ENCODE measurements around the gene LSAMP.

LSAMP gene

DNA sequence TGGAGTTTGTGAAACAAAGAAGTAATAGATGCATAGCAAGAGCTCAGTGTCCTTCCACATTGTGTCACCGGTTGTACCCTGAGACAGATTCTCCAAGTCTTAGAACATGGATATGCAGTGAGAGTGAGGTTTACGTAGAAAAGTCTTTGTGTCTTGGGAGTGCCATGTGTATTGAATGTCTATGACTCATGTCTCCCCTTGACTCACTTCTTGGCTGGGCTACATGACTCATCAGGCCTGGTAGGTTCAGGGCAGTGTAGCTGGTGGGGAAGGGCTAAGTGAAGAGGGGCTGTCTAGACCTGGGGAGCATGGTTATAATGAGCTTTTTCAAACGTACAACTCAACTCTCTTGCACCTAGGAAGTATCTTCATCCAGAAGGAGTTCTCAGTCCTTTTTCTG, 654.5 kb downstream of the LSAMP start:
- TF ChIP-seq CTCF (IDR thresholded peaks at IDR 0.05; ENCODE audit: insufficient read depth, low read length, poor library complexity, severe bottlenecking) = no peak
- H3K27me3 ChIP-seq (replicated peaks; ENCODE audit: control insufficient read depth, insufficient read depth, low read length) = no peaks in the 10 kb centered on the region
- no peak overlapping the region for H3K4me3 ChIP-seq (replicated peaks; ENCODE audit: low read depth, low read length)
- DNase-seq (ENCODE audit: extremely low read depth, insufficient read length) = no peak
- no peaks in the 10 kb centered on the region for H3K36me3 ChIP-seq (ENCODE audit: control insufficient read depth, insufficient read depth, low read length)

DNA sequence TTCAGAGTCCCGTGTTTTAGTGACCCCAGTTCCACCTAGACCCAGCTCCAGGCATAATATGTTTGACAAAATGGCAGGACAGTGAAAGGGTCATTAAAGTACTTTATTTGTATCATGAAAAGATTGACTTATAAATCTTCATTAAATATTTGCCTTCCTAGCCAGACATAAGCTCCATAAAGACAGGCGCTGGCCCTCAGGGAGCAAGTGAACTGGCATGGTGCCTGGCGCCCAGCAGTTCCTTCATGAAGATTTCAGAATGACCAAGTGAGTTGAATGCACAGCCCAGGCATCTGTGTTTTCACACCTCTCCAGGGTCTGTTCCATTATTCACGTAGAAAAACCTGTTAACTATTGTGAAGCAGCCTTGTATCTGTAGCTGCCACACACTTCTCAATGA, 655.8 kb downstream of the LSAMP start:
- no peak for DNase-seq (ENCODE audit: extremely low read depth, insufficient read length)
- Histone ChIP-seq H3K27me3 (replicated peaks; ENCODE audit: control insufficient read depth, insufficient read depth, low read length) (no peaks in the 10 kb centered on the region; the same call in 1 of the 2 replicates), H3K4me3 (replicated peaks; ENCODE audit: low read depth, low read length) (no peak overlapping the region), H3K36me3 (ENCODE audit: control insufficient read depth, insufficient read depth, low read length) (no peaks in the 10 kb centered on the region)
- no peak for TF ChIP-seq CTCF (IDR thresholded peaks at IDR 0.05; ENCODE audit: insufficient read depth, low read length, poor library complexity, severe bottlenecking)

DNA sequence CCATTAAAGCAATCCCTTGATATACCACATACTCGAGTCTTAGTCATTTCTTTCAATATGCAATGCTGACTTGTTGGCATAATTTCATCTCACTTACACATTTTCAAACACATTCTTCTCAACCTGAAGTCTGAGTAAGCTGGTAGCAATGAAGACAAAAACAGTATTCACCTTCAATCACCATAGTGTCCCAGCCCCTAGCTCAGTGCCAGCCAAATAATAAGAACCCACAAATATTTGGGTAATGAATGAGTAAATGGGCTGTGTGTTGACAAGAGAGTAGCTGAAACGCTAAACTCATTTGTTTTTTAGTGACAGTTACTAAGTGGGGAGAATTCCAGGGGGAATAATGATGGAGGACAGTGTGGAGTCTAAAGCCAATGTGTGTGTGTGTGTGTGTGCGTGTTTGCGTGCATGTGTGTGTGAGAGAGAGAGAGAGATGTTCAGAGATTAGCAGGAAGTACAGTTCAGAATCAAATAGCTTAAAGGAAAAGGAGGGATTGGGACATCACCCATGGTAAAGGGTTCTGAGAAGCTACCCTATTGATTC, 656.3 kb downstream of the LSAMP start:
- H3K36me3 ChIP-seq (ENCODE audit: control insufficient read depth, insufficient read depth, low read length) = no peaks in the 10 kb centered on the region
- H3K4me3 ChIP-seq (replicated peaks; ENCODE audit: low read depth, low read length) = no peak overlapping the region
- H3K27me3 ChIP-seq (replicated peaks; ENCODE audit: control insufficient read depth, insufficient read depth, low read length) = no peaks in the 10 kb centered on the region; the same call in 1 of the 2 replicates
- DNase-seq (ENCODE audit: extremely low read depth, insufficient read length) = no peak
- TF ChIP-seq CTCF (IDR thresholded peaks at IDR 0.05; ENCODE audit: insufficient read depth, low read length, poor library complexity, severe bottlenecking) = no peak

DNA sequence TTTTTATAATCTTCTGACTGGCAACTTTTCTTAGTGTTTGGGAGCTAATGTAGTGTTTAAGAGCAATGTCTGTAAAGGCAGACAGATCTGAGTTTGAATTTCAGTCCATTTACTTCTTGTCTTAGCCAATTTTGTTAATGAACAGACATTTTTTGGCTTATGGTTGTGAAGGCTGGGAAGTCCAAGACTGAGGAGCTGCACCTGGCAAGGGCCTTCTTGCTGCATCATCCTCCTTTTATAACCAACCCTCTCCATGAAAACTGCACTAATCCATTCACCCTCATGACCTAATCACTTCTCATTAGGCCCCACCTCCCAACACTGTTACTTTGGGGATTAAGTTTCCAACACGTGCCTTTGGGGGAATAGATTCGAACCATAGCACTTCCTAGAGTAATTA, 657.5 kb downstream of the LSAMP start:
- DNase-seq (ENCODE audit: extremely low read depth, insufficient read length) = no peak
- Histone ChIP-seq H3K27me3 (replicated peaks; ENCODE audit: control insufficient read depth, insufficient read depth, low read length) (no peaks in the 10 kb centered on the region; the same call in 1 of the 2 replicates), H3K36me3 (ENCODE audit: control insufficient read depth, insufficient read depth, low read length) (no peaks in the 10 kb centered on the region), H3K4me3 (replicated peaks; ENCODE audit: low read depth, low read length) (no peak overlapping the region)
- TF ChIP-seq CTCF (IDR thresholded peaks at IDR 0.05; ENCODE audit: insufficient read depth, low read length, poor library complexity, severe bottlenecking) = no peak

DNA sequence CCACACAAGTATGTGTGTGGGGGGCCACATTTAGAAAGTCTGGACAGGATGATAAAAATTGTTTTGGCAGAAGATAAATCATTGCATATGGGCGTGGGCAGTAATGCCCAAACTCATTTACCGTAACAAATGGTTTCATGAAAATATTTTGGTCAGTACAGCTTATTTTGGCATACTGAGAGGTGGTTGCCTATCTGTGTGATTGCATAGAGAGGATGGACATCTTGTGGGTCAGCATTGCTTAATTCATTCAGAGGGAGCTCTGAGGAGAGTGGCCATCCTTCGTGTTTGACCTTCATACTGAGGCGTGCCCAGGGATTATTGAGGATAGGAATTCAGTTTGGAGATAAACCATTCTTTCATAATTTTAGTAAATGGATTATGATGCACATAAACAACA, 659.5 kb downstream of the LSAMP start:
- Histone ChIP-seq H3K27me3 (replicated peaks; ENCODE audit: control insufficient read depth, insufficient read depth, low read length) (no peaks in the 10 kb centered on the region; the same call in 1 of the 2 replicates), H3K36me3 (ENCODE audit: control insufficient read depth, insufficient read depth, low read length) (no peaks in the 10 kb centered on the region), H3K4me3 (replicated peaks; ENCODE audit: low read depth, low read length) (no peak overlapping the region)
- TF ChIP-seq CTCF (IDR thresholded peaks at IDR 0.05; ENCODE audit: insufficient read depth, low read length, poor library complexity, severe bottlenecking) = no peak
- no peak for DNase-seq (ENCODE audit: extremely low read depth, insufficient read length)

Measured in GM06990 (cell line).